Activated T-helper 1 cell treated with anti-CD3 and anti-CD28 coated beads, Interleukin-12 subunit alpha, Interleukin-12 subunit beta, Interleukin-2, Interleukin-4 antibody, amounts not matched to agents 30 ng/mL and 10 ng/mL and 1 ng/mL, durations not matched to agents 14 hours and 24 hours and 36 hours (primary cell): ENCODE data around the gene STK39. TPM values are rescaled to one million over a fixed set of nuclear protein-coding genes. Genes with fewer than 3 reads are reported as not detected.

ENCODE experiments used
- DNase-seq: peaks from one replicate; pipeline ENCODE4 v3.0.0; 2021; ENCODE audit warnings: low spot score
- H3K27ac Mint-ChIP-seq: one replicate; pipeline ENCODE4 v1.8.0; 2021; ENCODE audit warnings: mild to moderate bottlenecking, mixed read lengths
- H3K27me3 Mint-ChIP-seq: one replicate; pipeline ENCODE4 v1.8.0; 2022; ENCODE audit warnings: mild to moderate bottlenecking, moderate library complexity, mixed read lengths; ENCODE audit not compliant: insufficient read depth
- H3K36me3 Mint-ChIP-seq: one replicate; pipeline ENCODE4 v1.8.0; 2021; ENCODE audit warnings: low read depth, mixed read lengths
- H3K4me1 Mint-ChIP-seq: one replicate; pipeline ENCODE4 v1.8.0; 2021; ENCODE audit warnings: low read depth, mixed read lengths
- H3K4me3 Mint-ChIP-seq: one replicate; pipeline ENCODE4 v1.8.0; 2021; ENCODE audit warnings: mild to moderate bottlenecking, moderate library complexity, mixed read lengths
- H3K9me3 Mint-ChIP-seq: one replicate; pipeline ENCODE4 v1.8.0; 2021; ENCODE audit warnings: mixed read lengths
- intact Hi-C: fragments of 100-400 bp; cut with micrococcal nuclease; formaldehyde crosslinking; loops from one replicate; pipeline ENCODE4 v1.15.1; 2024
- total RNA-seq: library from RNA; stranded (reverse); gene quantifications from 2 replicates; pipeline ENCODE4 v1.2.3, GENCODE V29; 2022

Gene STK39
- total RNA-seq, 1 donor from 2014 or later: 32.6 TPM

GRCh38 chr2:168039881-168040280 lies 207.5 kb downstream of the STK39 start:
- H3K9me3 Mint-ChIP-seq: no peaks in the 10 kb centered on the region
- no peak for DNase-seq
- intact Hi-C loops: no loop called here

GRCh38 chr2:168037778-168038177 lies 209.6 kb downstream of the STK39 start:
- H3K4me3 Mint-ChIP-seq: no peak overlapping the region
- H3K27me3 Mint-ChIP-seq: no peaks in the 10 kb centered on the region
- intact Hi-C loops: no loop called here
- peaks cover 7% of the 10 kb centered on the region for H3K4me1 Mint-ChIP-seq
- H3K9me3 Mint-ChIP-seq: no peaks in the 10 kb centered on the region
- no peak overlapping the region for H3K27ac Mint-ChIP-seq
- peaks cover 2% of the 10 kb centered on the region for H3K36me3 Mint-ChIP-seq
- DNase-seq: no peak

More at GRCh38 chr2:168039881-168040280, 207.5 kb downstream of the STK39 start:
- no peak overlapping the region for H3K4me3 Mint-ChIP-seq
- H3K36me3 Mint-ChIP-seq: peaks cover 2% of the 10 kb centered on the region
- peaks cover 7% of the 10 kb centered on the region for H3K4me1 Mint-ChIP-seq
- H3K27ac Mint-ChIP-seq: no peak overlapping the region
- H3K27me3 Mint-ChIP-seq: no peaks in the 10 kb centered on the region

- intact Hi-C loops: no loop called here
- H3K4me3 Mint-ChIP-seq: no peak overlapping the region
- no peak overlapping the region for H3K27ac Mint-ChIP-seq
- H3K36me3 Mint-ChIP-seq: peaks cover 2% of the 10 kb centered on the region
- H3K27me3 Mint-ChIP-seq: no peaks in the 10 kb centered on the region
- no peak for DNase-seq
- no peaks in the 10 kb centered on the region for H3K9me3 Mint-ChIP-seq
- peaks cover 9% of the 10 kb centered on the region for H3K4me1 Mint-ChIP-seq
Measured at GRCh38 chr2:168035458-168035857, 211.9 kb downstream of the STK39 start.

- Mint-ChIP-seq H3K27ac (no peak overlapping the region), H3K9me3 (no peaks in the 10 kb centered on the region), H3K27me3 (no peaks in the 10 kb centered on the region), H3K4me1 (peaks cover 9% of the 10 kb centered on the region), H3K4me3 (no peak overlapping the region), H3K36me3 (peaks cover 2% of the 10 kb centered on the region)
- no peak for DNase-seq
- intact Hi-C loops: no loop called here
Measured at GRCh38 chr2:168034616-168035015, 212.8 kb downstream of the STK39 start.

GRCh38 chr2:168033966-168034365 lies 213.4 kb downstream of the STK39 start:
- H3K9me3 Mint-ChIP-seq: no peaks in the 10 kb centered on the region
- no peak for DNase-seq
- intact Hi-C loops: no loop called here
- H3K4me3 Mint-ChIP-seq: no peak overlapping the region
- no peak overlapping the region for H3K27ac Mint-ChIP-seq
- no peaks in the 10 kb centered on the region for H3K27me3 Mint-ChIP-seq
- H3K4me1 Mint-ChIP-seq: peaks cover 9% of the 10 kb centered on the region
- peaks cover 2% of the 10 kb centered on the region for H3K36me3 Mint-ChIP-seq

DNA sequence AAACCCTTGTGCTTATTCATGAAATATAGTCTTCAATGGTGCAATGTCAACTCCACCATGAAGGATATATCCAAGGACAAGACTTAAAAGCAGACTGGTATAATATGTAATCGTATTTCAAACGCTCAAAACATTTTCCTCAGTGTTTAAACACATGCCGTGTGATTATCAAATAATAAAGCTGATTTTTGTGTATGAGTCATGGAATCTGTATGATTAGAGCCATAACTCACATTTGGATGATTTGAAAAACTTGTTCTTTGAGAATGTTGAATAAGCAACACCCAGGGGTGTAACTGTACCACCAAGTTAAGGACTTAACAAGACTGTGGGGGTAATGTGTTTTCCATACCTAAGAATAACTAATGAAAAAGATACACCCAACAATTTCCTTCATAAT lies 215.3 kb downstream of the STK39 start:
- intact Hi-C loops: no loop called here
- Mint-ChIP-seq H3K4me1 (peaks cover 9% of the 10 kb centered on the region), H3K4me3 (no peak overlapping the region), H3K27ac (no peak overlapping the region), H3K27me3 (no peaks in the 10 kb centered on the region), H3K36me3 (peaks cover 2% of the 10 kb centered on the region), H3K9me3 (no peaks in the 10 kb centered on the region)
- DNase-seq: no peak

DNA sequence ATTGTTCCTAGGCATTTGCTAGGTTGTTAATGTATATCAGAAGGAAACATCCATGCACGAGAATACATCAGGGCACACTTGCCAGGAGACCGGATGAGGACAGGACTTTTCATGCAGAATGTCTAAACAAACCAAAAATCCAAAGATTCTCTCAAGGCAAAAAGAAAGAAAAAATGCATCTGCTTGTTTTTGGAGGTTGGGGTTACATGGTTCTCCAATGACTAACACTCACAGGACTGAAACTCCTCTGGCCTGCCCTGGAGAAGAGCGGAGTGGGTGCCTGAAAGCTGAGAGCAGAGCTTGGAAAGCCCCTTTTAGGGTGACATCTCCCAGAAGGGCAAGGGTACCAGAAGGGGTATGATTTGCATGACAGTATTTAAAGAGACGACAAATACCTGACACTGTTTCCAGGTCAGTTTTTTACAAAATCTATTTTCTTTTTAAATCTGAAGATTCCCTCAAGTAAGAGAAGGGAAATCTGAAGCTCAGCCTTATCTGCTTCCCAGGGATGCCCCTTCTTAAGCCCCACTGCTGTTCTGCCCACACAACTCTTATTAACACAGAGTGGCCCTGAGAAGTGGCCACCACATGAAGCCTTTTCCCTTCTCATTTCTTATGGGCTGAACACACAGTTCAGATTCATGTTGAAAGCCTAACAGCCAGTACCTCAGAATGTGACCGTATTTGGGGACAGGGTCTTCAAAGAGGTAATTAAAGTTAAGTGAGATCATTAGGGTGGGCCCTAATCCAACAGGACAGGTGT lies 216.4 kb downstream of the STK39 start:
- intact Hi-C loops: no loop called here
- no peak overlapping the region for H3K27ac Mint-ChIP-seq
- H3K4me1 Mint-ChIP-seq: peaks cover 9% of the 10 kb centered on the region
- H3K4me3 Mint-ChIP-seq: no peak overlapping the region
- peaks cover 3% of the 10 kb centered on the region for H3K36me3 Mint-ChIP-seq
- no peaks in the 10 kb centered on the region for H3K9me3 Mint-ChIP-seq
- DNase-seq: no peak
- H3K27me3 Mint-ChIP-seq: no peaks in the 10 kb centered on the region

GRCh38 chr2:168029071-168029470 lies 218.3 kb downstream of the STK39 start:
- Mint-ChIP-seq H3K4me1 (peaks cover 9% of the 10 kb centered on the region), H3K9me3 (no peaks in the 10 kb centered on the region), H3K27ac (no peak overlapping the region), H3K27me3 (no peaks in the 10 kb centered on the region), H3K4me3 (no peak overlapping the region), H3K36me3 (peaks cover 2% of the 10 kb centered on the region)
- intact Hi-C loops: no loop called here
- DNase-seq: no peak

DNA sequence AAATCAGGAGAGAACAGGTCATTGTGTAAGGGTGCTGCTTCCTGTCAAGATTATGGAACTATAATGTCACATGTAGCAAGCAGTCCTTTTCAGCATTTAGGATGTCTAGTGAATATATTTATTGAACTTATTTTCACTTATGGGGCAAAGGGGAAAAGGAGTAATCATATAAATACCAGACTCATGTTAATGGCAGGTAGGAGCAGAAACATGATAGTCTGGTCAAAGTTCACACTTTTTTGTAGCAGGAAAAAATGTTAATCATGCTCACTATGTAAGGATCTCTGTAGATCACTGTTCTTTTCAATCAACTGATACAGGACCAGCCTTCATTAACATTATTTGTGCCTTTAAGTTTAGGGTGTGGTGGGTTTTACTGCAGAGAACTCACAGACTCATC lies 219.0 kb downstream of the STK39 start:
- intact Hi-C loops: no loop called here
- H3K27ac Mint-ChIP-seq: no peak overlapping the region
- peaks cover 2% of the 10 kb centered on the region for H3K36me3 Mint-ChIP-seq
- peaks cover 9% of the 10 kb centered on the region for H3K4me1 Mint-ChIP-seq
- H3K4me3 Mint-ChIP-seq: no peak overlapping the region
- no peak for DNase-seq
- H3K27me3 Mint-ChIP-seq: no peaks in the 10 kb centered on the region
- H3K9me3 Mint-ChIP-seq: no peaks in the 10 kb centered on the region

DNA sequence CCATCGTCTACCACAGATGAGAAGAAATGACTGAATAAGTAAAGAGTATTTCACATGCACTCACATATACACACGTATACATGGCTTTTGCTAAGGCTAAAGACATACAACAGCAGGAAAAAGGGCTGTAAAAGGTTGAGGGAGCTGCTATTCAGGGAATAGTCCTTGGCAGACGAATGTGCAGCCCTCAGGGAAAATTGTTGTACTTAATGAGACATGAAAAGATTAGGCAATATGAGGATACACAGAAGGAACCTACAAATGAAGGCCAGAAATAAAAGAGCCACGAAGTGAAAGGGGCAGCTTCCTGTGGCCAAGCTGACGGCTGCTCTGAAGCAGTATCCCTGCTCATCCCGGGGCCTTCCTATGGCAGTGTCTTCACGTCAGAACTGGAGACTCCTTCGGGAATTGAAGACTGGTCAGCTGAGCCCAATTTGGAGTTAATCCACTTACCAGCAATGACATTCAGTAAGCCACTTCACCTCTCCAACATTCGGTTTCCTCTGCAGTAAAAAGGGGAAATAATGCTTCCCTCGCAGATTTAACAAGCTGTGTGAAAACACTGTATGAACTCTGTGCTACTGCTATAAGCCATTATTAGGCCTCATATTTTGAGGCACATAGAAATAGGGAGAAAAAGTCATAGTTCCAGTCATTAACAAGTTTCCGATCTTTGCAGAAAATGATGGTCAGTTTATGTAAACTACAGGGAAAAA lies 221.8 kb downstream of the STK39 start:
- Mint-ChIP-seq H3K4me1 (peaks cover under 1% of the 10 kb centered on the region), H3K9me3 (no peaks in the 10 kb centered on the region), H3K27ac (no peak overlapping the region), H3K36me3 (peaks cover 2% of the 10 kb centered on the region), H3K4me3 (no peak overlapping the region), H3K27me3 (no peaks in the 10 kb centered on the region)
- no peak for DNase-seq
- intact Hi-C loops: no loop called here

GRCh38 chr2:168024459-168024858 lies 222.9 kb downstream of the STK39 start:
- Mint-ChIP-seq H3K36me3 (peaks cover 2% of the 10 kb centered on the region), H3K4me3 (no peak overlapping the region), H3K27me3 (no peaks in the 10 kb centered on the region), H3K9me3 (no peaks in the 10 kb centered on the region), H3K4me1 (no peaks in the 10 kb centered on the region), H3K27ac (no peak overlapping the region)
- DNase-seq: no peak
- intact Hi-C loops: no loop called here

DNA sequence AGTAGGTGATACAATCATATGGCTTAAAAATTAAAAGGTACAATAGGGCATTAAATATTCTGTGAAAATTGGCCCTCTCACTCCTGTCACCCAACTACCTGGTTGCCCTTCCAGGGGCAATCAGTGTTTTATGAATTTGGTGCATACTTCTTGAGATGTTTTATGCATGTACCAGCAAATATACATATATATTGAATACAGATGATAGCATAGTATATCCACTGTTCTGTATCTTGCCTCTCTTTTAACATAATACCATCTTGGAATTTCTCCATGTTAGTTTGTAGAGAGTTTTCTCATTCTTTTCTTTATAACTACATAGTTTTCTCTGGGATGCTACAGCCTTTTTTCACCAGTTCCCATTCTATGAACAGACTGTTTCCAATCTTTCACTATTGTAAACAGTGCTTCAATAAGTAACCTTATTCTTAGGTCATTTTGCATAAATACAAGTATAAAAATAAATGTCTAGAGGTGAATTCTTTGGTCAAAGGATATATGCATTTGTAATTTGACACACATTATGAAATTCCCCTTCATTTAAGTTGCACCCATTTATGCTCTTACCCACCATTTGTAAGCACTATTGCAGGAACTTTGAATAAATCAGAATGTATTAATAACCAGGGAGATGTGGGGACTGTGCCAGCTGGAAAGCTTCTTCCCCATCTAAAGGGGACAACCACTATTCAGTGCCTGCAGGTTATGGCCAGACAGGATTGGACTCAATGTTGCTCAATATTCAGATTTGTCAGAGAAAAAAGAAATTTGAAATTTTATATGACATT lies 225.4 kb downstream of the STK39 start:
- no peak overlapping the region for H3K4me3 Mint-ChIP-seq
- no peaks in the 10 kb centered on the region for H3K9me3 Mint-ChIP-seq
- H3K27me3 Mint-ChIP-seq: no peaks in the 10 kb centered on the region
- no peak for DNase-seq
- H3K4me1 Mint-ChIP-seq: no peaks in the 10 kb centered on the region
- H3K36me3 Mint-ChIP-seq: peaks cover 2% of the 10 kb centered on the region
- intact Hi-C loops: no loop called here
- no peak overlapping the region for H3K27ac Mint-ChIP-seq
